ENCODE data around the gene TNPO2.

TNPO2 gene

GRCh38 chr19:12757544-12758274 is 34.0 kb upstream of the TNPO2 start:
- peak overlapping the region; percentile 4 for H3K4me3 ChIP-seq (ENCODE audit: severe bottlenecking)
- H3K27me3 ChIP-seq (ENCODE audit: insufficient read depth, poor library complexity, severe bottlenecking), result no peaks in the 10 kb centered on the region
- no peaks in the 10 kb centered on the region for H3K4me1 ChIP-seq (ENCODE audit: insufficient read depth, poor library complexity, severe bottlenecking)
- ATAC-seq (ENCODE audit: low read depth) (peak; percentile 56), DNase-seq (ENCODE audit: low spot score) (no peak)
- H3K27ac ChIP-seq (ENCODE audit: poor library complexity, severe bottlenecking), result no peak overlapping the region
- peaks cover 4% of the 10 kb centered on the region; the same call in 1 of the 2 replicates for H3K36me3 ChIP-seq (ENCODE audit: low read depth)
- TF ChIP-seq, protein P1, sequence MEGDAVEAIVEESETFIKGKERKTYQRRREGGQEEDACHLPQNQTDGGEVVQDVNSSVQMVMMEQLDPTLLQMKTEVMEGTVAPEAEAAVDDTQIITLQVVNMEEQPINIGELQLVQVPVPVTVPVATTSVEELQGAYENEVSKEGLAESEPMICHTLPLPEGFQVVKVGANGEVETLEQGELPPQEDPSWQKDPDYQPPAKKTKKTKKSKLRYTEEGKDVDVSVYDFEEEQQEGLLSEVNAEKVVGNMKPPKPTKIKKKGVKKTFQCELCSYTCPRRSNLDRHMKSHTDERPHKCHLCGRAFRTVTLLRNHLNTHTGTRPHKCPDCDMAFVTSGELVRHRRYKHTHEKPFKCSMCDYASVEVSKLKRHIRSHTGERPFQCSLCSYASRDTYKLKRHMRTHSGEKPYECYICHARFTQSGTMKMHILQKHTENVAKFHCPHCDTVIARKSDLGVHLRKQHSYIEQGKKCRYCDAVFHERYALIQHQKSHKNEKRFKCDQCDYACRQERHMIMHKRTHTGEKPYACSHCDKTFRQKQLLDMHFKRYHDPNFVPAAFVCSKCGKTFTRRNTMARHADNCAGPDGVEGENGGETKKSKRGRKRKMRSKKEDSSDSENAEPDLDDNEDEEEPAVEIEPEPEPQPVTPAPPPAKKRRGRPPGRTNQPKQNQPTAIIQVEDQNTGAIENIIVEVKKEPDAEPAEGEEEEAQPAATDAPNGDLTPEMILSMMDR (IDR thresholded peaks at IDR 0.05; ENCODE audit: poor library complexity, severe bottlenecking), result peak; percentile 82
- H3K9me3 ChIP-seq (ENCODE audit: severe bottlenecking), result no peaks in the 10 kb centered on the region

DNA sequence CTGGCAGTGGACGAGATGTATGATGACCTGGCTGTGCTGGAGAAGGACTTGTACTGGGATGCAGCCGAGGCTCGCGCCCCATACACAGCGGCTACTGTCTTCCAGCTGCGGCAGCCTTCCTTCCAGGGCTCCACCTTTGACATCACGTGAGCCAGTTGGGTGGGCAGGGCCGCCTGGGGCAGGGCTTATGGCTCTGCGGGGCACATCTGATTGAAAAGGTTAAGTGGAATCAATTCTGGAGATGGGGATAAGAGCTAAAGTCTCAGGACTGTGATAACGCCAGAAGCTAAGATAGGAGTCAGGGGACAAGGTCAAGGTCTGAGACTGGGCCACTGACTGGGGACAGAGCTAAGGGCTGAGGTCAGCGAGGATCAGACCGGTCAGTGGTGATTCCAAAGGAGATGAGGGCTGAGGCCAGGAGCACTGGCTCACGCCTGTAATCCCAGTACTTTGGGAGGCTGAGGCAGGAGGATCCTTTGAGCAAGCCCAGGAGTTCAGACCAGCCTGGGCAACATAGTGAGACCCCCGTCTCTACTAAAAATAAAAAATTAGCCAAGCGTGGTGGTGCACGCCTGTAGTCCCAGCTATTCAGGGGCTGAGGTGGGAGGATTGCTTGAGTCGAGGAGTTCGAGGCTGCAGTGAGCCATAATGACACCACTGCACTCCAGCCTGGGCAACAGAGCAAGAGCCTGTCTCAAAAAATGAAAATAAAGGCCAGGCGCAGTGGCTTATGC is 32.6 kb upstream of the TNPO2 start:
- Histone ChIP-seq H3K4me3 (ENCODE audit: severe bottlenecking) (no peak overlapping the region), H3K4me1 (ENCODE audit: insufficient read depth, poor library complexity, severe bottlenecking) (no peaks in the 10 kb centered on the region)

GRCh38 chr19:12754465-12755196 is 30.9 kb upstream of the TNPO2 start:
- H3K27ac ChIP-seq (ENCODE audit: poor library complexity, severe bottlenecking), result no peak overlapping the region
- DNase-seq (ENCODE audit: low spot score) (no peak), ATAC-seq (ENCODE audit: low read depth) (no peak)
- peaks cover 12% of the 10 kb centered on the region for H3K4me1 ChIP-seq (ENCODE audit: insufficient read depth, poor library complexity, severe bottlenecking)
- no peaks in the 10 kb centered on the region for H3K27me3 ChIP-seq (ENCODE audit: insufficient read depth, poor library complexity, severe bottlenecking)
- no peak overlapping the region for H3K4me3 ChIP-seq (ENCODE audit: severe bottlenecking)
- no peaks in the 10 kb centered on the region for H3K9me3 ChIP-seq (ENCODE audit: severe bottlenecking)
- TF ChIP-seq, protein P1 (IDR thresholded peaks at IDR 0.05; ENCODE audit: poor library complexity, severe bottlenecking), result no peak
- H3K36me3 ChIP-seq (ENCODE audit: low read depth), result no peaks in the 10 kb centered on the region

More for the DNA sequence above, 32.6 kb upstream of the TNPO2 start:
- Histone ChIP-seq H3K9me3 (ENCODE audit: severe bottlenecking) (no peaks in the 10 kb centered on the region), H3K27ac (ENCODE audit: poor library complexity, severe bottlenecking) (no peak overlapping the region), H3K36me3 (ENCODE audit: low read depth) (no peaks in the 10 kb centered on the region), H3K27me3 (ENCODE audit: insufficient read depth, poor library complexity, severe bottlenecking) (no peaks in the 10 kb centered on the region)
- DNase-seq (ENCODE audit: low spot score) (no peak), ATAC-seq (ENCODE audit: low read depth) (no peak)
- TF ChIP-seq, protein P1 (IDR thresholded peaks at IDR 0.05; ENCODE audit: poor library complexity, severe bottlenecking), result no peak

DNA sequence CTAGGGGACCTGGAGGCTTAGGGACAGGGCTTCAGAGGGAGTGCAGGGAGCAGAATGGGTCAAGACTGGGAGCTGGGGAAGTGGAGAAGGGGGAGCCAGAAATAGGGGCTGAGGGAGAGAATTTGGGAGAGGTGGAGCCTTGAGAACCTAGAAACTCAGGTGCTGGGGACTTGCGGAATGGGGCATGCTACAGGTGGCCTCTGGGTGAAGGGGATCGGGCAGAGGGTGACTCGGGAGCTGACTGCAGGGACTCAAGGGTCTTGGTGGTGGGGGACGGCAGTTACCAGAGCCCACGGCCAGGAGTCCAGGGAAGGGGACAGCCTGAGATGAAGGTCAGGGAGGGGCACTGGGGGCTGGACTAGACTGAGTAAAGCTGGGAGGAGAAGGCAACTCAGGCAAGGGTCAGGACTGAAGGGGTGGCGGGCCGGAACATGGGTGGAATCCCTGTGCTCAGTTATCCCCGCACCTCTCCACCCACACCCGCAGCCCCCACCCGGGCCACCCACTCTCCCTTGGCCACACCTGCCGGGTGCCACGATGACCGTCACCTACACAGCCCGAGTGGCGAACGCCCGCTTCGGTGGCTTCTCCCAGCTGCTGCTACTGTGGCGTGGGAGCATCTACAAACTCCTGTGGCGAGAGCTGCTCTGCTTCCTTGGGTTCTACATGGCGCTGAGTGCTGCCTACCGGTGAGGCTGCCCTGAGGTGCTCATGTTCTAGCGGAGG is 28.5 kb upstream of the TNPO2 start:
- TF ChIP-seq, protein P1 (IDR thresholded peaks at IDR 0.05; ENCODE audit: poor library complexity, severe bottlenecking), result no peak
- ATAC-seq (ENCODE audit: low read depth), result no peak
- Histone ChIP-seq H3K36me3 (ENCODE audit: low read depth) (peaks cover 5% of the 10 kb centered on the region; the same call in 1 of the 2 replicates), H3K9me3 (ENCODE audit: severe bottlenecking) (no peaks in the 10 kb centered on the region), H3K27ac (ENCODE audit: poor library complexity, severe bottlenecking) (no peak overlapping the region), H3K27me3 (ENCODE audit: insufficient read depth, poor library complexity, severe bottlenecking) (no peaks in the 10 kb centered on the region), H3K4me1 (ENCODE audit: insufficient read depth, poor library complexity, severe bottlenecking) (peaks cover 15% of the 10 kb centered on the region), H3K4me3 (ENCODE audit: severe bottlenecking) (no peak overlapping the region)
- DNase-seq (ENCODE audit: low spot score), result no peak

Data from RWPE2 (cell line).